HepG2 (cell line): Measurements from ENCODE around the gene NOTCH4. TPM values are rescaled to one million over a fixed set of nuclear protein-coding genes. Genes with fewer than 3 reads are reported as not detected.

Experiments used
- E2F1 ChIP-seq: sonication (generic); formaldehyde crosslinking; IDR thresholded peaks from 2 replicates; pipeline ENCODE4 v1.5.0; 2020; ENCODE audit warnings: missing genetic modification reagents
- FOSL1 ChIP-seq: sonication (generic); formaldehyde crosslinking; IDR thresholded peaks from 2 replicates; pipeline ENCODE4 v1.9.0; 2021; ENCODE audit warnings: missing genetic modification reagents, borderline replicate concordance
- LCORL ChIP-seq, 2 experiments: fragments of 450-650 bp in 1 of 2; sonication (generic) in 1 of 2; formaldehyde crosslinking in 1 of 2; IDR thresholded peaks; 2 replicates each; pipeline versions ENCODE4 v1.5.0 to v1.6.1; 2017 to 2020; ENCODE audit warnings: antibody characterized with exemption in 1 of 2, missing genetic modification reagents in 1 of 2
- PHF20 ChIP-seq: sonication (generic); formaldehyde crosslinking; IDR thresholded peaks from 2 replicates; pipeline ENCODE4 v1.5.0; 2020; ENCODE audit warnings: mild to moderate bottlenecking, missing genetic modification reagents
- PITX1 ChIP-seq: sonication (generic); formaldehyde crosslinking; IDR thresholded peaks from 2 replicates; pipeline ENCODE4 v1.5.1; 2020; ENCODE audit warnings: mild to moderate bottlenecking, missing genetic modification reagents
- SMYD3 ChIP-seq: sonication (generic); formaldehyde crosslinking; IDR thresholded peaks from 2 replicates; pipeline ENCODE4 v1.8.1; 2023; ENCODE audit warnings: mild to moderate bottlenecking, missing genetic modification reagents
- TEAD3 ChIP-seq: optimal IDR thresholded peaks from 2 replicates; pipeline ENCODE3; 2016; ENCODE audit warnings: borderline replicate concordance
- ZHX1 ChIP-seq: sonication (generic); formaldehyde crosslinking; IDR thresholded peaks from 2 replicates; pipeline ENCODE4 v1.8.1; 2022; ENCODE audit warnings: low read depth, mild to moderate bottlenecking, missing genetic modification reagents
- ZNF12 ChIP-seq: sonication (generic); formaldehyde crosslinking; IDR thresholded peaks from 2 replicates; pipeline ENCODE4 v1.5.0; 2020; ENCODE audit warnings: missing genetic modification reagents
- ZNF136 ChIP-seq: sonication (generic); formaldehyde crosslinking; IDR thresholded peaks from 2 replicates; pipeline ENCODE4 v1.8.1; 2022; ENCODE audit warnings: low read depth, mild to moderate bottlenecking, moderate library complexity, missing genetic modification reagents
- ZNF17 ChIP-seq: sonication (generic); formaldehyde crosslinking; IDR thresholded peaks from 2 replicates; pipeline ENCODE4 v1.5.0; 2020; ENCODE audit warnings: mild to moderate bottlenecking, missing genetic modification reagents
- ZNF225 ChIP-seq: sonication (generic); formaldehyde crosslinking; IDR thresholded peaks from 2 replicates; pipeline ENCODE4 v1.4.0; 2020; ENCODE audit warnings: mild to moderate bottlenecking, missing genetic modification reagents
- ZNF230 ChIP-seq: sonication (generic); formaldehyde crosslinking; IDR thresholded peaks from 2 replicates; pipeline ENCODE4 v1.4.0; 2020; ENCODE audit warnings: mild to moderate bottlenecking, missing genetic modification reagents
- ZNF264 ChIP-seq: sonication (generic); formaldehyde crosslinking; IDR thresholded peaks from 2 replicates; pipeline ENCODE4 v1.4.0; 2020; ENCODE audit warnings: missing genetic modification reagents
- ZNF296 ChIP-seq: sonication (generic); formaldehyde crosslinking; conservative IDR thresholded peaks from 2 replicates; pipeline ENCODE4 v1.5.0; 2020; ENCODE audit warnings: mild to moderate bottlenecking, missing genetic modification reagents
- ZNF382 ChIP-seq: sonication (generic); formaldehyde crosslinking; IDR thresholded peaks from 2 replicates; pipeline ENCODE4 v1.5.0; 2020; ENCODE audit warnings: missing genetic modification reagents, mild to moderate bottlenecking, borderline replicate concordance
- ZNF772 ChIP-seq: sonication (generic); formaldehyde crosslinking; IDR thresholded peaks from 2 replicates; pipeline ENCODE4 v1.5.0; 2020; ENCODE audit warnings: mild to moderate bottlenecking, missing genetic modification reagents
- ZNF891 ChIP-seq: sonication (generic); formaldehyde crosslinking; IDR thresholded peaks from 2 replicates; pipeline ENCODE4 v1.5.0; 2020; ENCODE audit warnings: mild to moderate bottlenecking, missing genetic modification reagents
- polyA plus RNA-seq, 8 experiments: library from polyadenylated mRNA; depleted of rRNA in 3 of 8; stranded (reverse) in 7 of 8; unstranded in 1 of 8; fragments of >200 nt; fragmentation: Illumina TruSeq in 4 of 8; extraction: Trizol in 4 of 8; gene quantifications; 2 replicates each; pipeline versions ENCODE4 v1.2.1 to v1.2.3, GENCODE V29; 2011 to 2016; ENCODE audit warnings: low read depth in 4 of 8, missing spikeins in 1 of 8, mixed read lengths in 1 of 8; ENCODE audit not compliant: insufficient read depth in 1 of 8
- total RNA-seq, 5 experiments: library from RNA; depleted of rRNA; stranded (reverse); fragments of >200 nt; fragmentation: Illumina TruSeq; extraction: Trizol; gene quantifications; 2 replicates each; pipeline ENCODE4 v1.2.3, GENCODE V29; 2016; ENCODE audit warnings: low read depth in 1 of 5
- TF ChIP-seq, protein P1 (sequence below): sonication (generic); formaldehyde crosslinking; IDR thresholded peaks from 2 replicates; pipeline ENCODE4 v1.4.0; 2020; ENCODE audit warnings: mild to moderate bottlenecking, missing genetic modification reagents, borderline replicate concordance

Gene NOTCH4
- total and polyA plus RNA-seq, 2 of the 13 experiments (the other 11 are each of a cell fraction or from before 2014, with no cell fraction given): 0.51 to 0.83 TPM

DNA sequence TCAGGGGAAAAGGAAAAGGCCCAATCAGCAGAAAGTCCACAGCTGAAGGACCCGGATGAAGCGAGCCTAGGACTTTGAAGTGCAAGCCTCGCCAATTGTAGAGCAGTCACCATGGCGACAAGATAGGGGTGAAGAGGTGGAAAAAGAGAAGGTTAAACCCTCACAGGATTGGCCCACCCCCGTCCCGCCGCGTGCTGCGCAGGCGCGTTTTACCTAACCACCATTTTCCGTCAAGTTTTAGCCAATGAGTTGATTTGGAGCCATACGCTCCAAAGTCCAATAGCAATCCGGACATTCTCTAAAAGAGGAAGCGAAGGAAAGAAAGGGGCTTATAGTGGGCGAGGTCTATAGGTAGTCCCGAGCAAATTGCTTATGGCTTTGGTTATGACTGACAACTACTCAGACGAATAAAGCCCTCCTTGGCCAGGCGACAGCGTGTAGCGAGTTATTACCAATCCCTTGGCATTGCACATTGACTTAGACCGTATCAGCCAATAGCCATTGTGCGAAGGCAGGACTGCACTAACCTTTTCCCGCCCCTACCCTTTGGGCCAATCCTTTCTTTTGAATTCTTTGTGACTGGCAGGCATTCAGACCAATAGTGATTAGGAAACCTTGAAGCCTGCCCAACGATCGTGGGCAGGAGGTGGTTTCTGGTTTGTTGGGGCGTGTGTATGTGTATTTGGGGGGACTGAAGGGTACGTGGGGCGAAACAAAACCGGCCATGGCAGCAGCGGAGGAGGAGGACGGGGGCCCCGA, 45.9 kb downstream of the NOTCH4 start, which contains the start of gene RNF5 (continued):
- no peak for TF ChIP-seq ZNF382
- no peak for TF ChIP-seq FOSL1 (CRISPR knock-in tag)
- peak; percentile 7; the same call in 1 of the 2 replicates for TF ChIP-seq PHF20 (CRISPR knock-in tag)
- TF ChIP-seq PITX1 (CRISPR knock-in tag): no peak; the same call in 1 of the 2 replicates
- TF ChIP-seq ZHX1 (CRISPR knock-in tag): no peak
- TF ChIP-seq ZNF12 (CRISPR knock-in tag): peak; percentile 5; the same call in 1 of the 2 replicates
- no peak for TF ChIP-seq ZNF296
- TF ChIP-seq ZNF264 (CRISPR knock-in tag): no peak
- no peak for TF ChIP-seq ZNF225 (CRISPR knock-in tag)
- TF ChIP-seq ZNF136 (CRISPR knock-in tag): peak; percentile 16; the same call in 1 of the 2 replicates
- no peak for TF ChIP-seq ZNF891 (CRISPR knock-in tag)
- peak; percentile 78; the same call in 1 of the 2 replicates for TF ChIP-seq ZNF772
- peak; percentile 8 for TF ChIP-seq TEAD3
- TF ChIP-seq, protein P1, sequence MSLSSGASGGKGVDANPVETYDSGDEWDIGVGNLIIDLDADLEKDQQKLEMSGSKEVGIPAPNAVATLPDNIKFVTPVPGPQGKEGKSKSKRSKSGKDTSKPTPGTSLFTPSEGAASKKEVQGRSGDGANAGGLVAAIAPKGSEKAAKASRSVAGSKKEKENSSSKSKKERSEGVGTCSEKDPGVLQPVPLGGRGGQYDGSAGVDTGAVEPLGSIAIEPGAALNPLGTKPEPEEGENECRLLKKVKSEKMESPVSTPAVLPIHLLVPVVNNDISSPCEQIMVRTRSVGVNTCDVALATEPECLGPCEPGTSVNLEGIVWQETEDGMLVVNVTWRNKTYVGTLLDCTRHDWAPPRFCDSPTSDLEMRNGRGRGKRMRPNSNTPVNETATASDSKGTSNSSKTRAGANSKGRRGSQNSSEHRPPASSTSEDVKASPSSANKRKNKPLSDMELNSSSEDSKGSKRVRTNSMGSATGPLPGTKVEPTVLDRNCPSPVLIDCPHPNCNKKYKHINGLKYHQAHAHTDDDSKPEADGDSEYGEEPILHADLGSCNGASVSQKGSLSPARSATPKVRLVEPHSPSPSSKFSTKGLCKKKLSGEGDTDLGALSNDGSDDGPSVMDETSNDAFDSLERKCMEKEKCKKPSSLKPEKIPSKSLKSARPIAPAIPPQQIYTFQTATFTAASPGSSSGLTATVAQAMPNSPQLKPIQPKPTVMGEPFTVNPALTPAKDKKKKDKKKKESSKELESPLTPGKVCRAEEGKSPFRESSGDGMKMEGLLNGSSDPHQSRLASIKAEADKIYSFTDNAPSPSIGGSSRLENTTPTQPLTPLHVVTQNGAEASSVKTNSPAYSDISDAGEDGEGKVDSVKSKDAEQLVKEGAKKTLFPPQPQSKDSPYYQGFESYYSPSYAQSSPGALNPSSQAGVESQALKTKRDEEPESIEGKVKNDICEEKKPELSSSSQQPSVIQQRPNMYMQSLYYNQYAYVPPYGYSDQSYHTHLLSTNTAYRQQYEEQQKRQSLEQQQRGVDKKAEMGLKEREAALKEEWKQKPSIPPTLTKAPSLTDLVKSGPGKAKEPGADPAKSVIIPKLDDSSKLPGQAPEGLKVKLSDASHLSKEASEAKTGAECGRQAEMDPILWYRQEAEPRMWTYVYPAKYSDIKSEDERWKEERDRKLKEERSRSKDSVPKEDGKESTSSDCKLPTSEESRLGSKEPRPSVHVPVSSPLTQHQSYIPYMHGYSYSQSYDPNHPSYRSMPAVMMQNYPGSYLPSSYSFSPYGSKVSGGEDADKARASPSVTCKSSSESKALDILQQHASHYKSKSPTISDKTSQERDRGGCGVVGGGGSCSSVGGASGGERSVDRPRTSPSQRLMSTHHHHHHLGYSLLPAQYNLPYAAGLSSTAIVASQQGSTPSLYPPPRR (CRISPR knock-in tag): no peak
- TF ChIP-seq SMYD3 (CRISPR knock-in tag): no peak
- TF ChIP-seq E2F1 (CRISPR knock-in tag): peak; percentile 34; the same call in 1 of the 2 replicates
- TF ChIP-seq ZNF230: no peak
- TF ChIP-seq LCORL (IDR thresholded peaks at IDR 0.05): peak; percentile 45; the same call in 1 of the 2 replicates
- TF ChIP-seq LCORL (CRISPR knock-in tag; IDR thresholded peaks at IDR 0.05): peak; percentile 72
- no peak for TF ChIP-seq ZNF17 (CRISPR knock-in tag)
